BJ (cell line): ENCODE data around the gene ARHGAP9. TPM values are rescaled to one million over a fixed set of nuclear protein-coding genes. Genes with fewer than 3 reads are reported as not detected.
A peak's percentile ranks its signal among the peaks of the same experiment; 100 is the strongest.
"Not testable (repeated sequence)": the region's sequence is repeated elsewhere in the genome, so short reads cannot be mapped to it uniquely, and the experiment has no call there.

Source experiments
- CTCF ChIA-PET: fragments of 350-600 bp; formaldehyde crosslinking; extraction: SDS; loops from one replicate; lab custom pipeline; 2021; ENCODE audit warnings: antibody characterized with exemption, inconsistent platforms; lab: Yijun Ruan, JAX
- POLR2A ChIA-PET: fragments of 300-600 bp; sonication (Branson Sonifier 250); formaldehyde crosslinking; extraction: SDS; loops from one replicate; lab custom pipeline; 2021; ENCODE audit warnings: antibody characterized with exemption; lab: Charles Lee
- DNase-seq: peaks from one replicate; pipeline ENCODE4 v3.0.0-alpha.2; 2011; ENCODE audit warnings: low read depth
- H3K27me3 ChIP-seq: 2 replicates; pipeline ENCODE4 v1.6.0; 2011; ENCODE audit warnings: low read length; ENCODE audit not compliant: control insufficient read depth, insufficient read depth
- H3K36me3 ChIP-seq: 2 replicates; pipeline ENCODE4 v1.5.1; 2011; ENCODE audit warnings: low read length; ENCODE audit not compliant: control insufficient read depth, insufficient read depth
- H3K4me3 ChIP-seq: 2 replicates; pipeline ENCODE4 v1.5.1; 2011; ENCODE audit warnings: low read depth, mild to moderate bottlenecking, control low read depth, low read length
- polyA plus RNA-seq: library from polyadenylated mRNA; depleted of rRNA; stranded (reverse); fragments of >200 nt; gene quantifications from 2 replicates; pipeline ENCODE4 v1.2.3, GENCODE V29; 2011; rRNA removed
- small RNA-seq: library from RNA; depleted of rRNA; stranded (forward); fragments of <200 nt; gene quantifications from one replicate; pipeline ENCODE3, GENCODE V24; 2012; ENCODE audit warnings: low replicate concordance, low read depth; ENCODE audit not compliant: insufficient read length
- TF ChIP-seq, protein P1 (sequence below): IDR thresholded peaks from 2 replicates; pipeline ENCODE4 v1.5.1; 2011; ENCODE audit warnings: low read depth, mild to moderate bottlenecking, control low read depth, inconsistent platforms, low read length, moderate library complexity; ENCODE audit not compliant: insufficient read depth

ARHGAP9 gene
- polyA plus RNA-seq, 1 experiment, result 1.0 TPM

DNA sequence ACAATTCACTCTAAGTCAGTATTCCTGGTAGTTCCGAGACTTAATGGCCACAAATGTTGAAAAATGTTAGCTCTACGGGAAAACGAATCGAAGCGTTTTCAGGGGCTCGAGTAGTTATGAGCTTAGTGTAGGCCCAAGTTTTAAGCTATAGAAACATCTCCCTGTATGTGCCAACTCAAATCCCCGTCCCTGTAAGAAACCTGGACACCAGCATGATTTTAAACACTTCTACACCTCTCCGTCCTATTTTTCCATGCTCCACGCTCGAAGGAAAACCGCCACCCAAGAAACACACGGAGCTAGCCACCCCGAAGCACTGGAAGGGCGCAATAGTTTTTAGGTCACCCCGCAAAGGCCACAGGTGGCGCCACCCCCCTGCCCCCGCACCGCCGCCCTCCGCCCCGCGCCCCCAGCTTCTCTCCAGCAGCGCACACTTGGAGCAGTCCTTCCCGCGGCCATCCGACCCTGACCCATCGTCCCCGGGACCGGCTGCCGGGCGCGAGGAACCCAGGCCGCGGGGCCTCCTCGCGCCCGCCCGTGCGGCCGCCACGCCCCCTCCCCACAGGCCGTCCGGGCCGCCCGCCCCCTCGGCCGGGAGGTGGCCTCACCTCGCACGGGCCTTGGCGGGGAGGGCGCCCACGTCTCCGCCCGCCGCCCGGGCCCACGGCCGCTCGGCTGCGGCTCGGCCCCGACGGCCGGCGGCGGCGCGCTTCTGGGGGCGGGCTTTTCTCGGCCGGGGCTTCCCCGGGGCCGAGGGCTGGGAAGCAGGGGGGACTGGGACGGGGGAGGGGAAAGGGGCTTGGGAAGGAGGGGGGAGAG, 49.3 kb downstream of the ARHGAP9 start:
- DNase-seq, result no peak
- ChIA-PET CTCF (interaction anchor here (0.9 to 2.1 kb wide), 3 partner anchors 15 to 28 kb away, joined by 3 to 19 read pairs (median 3); no protein-coding TSS in a partner anchor), POLR2A (interaction anchor here (0.6 to 0.8 kb wide), 4 partner anchors 11 to 142 kb away, joined by 3 to 10 read pairs (median 3); no protein-coding TSS in a partner anchor)
- H3K27me3 ChIP-seq, result no peaks in the 10 kb centered on the region; the same call in 1 of the 2 replicates
- peak overlapping the region; percentile 55 for H3K4me3 ChIP-seq
- TF ChIP-seq, protein P1, sequence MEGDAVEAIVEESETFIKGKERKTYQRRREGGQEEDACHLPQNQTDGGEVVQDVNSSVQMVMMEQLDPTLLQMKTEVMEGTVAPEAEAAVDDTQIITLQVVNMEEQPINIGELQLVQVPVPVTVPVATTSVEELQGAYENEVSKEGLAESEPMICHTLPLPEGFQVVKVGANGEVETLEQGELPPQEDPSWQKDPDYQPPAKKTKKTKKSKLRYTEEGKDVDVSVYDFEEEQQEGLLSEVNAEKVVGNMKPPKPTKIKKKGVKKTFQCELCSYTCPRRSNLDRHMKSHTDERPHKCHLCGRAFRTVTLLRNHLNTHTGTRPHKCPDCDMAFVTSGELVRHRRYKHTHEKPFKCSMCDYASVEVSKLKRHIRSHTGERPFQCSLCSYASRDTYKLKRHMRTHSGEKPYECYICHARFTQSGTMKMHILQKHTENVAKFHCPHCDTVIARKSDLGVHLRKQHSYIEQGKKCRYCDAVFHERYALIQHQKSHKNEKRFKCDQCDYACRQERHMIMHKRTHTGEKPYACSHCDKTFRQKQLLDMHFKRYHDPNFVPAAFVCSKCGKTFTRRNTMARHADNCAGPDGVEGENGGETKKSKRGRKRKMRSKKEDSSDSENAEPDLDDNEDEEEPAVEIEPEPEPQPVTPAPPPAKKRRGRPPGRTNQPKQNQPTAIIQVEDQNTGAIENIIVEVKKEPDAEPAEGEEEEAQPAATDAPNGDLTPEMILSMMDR, result no peak
- H3K36me3 ChIP-seq, result no peaks in the 10 kb centered on the region; the same call in 1 of the 2 replicates

DNA sequence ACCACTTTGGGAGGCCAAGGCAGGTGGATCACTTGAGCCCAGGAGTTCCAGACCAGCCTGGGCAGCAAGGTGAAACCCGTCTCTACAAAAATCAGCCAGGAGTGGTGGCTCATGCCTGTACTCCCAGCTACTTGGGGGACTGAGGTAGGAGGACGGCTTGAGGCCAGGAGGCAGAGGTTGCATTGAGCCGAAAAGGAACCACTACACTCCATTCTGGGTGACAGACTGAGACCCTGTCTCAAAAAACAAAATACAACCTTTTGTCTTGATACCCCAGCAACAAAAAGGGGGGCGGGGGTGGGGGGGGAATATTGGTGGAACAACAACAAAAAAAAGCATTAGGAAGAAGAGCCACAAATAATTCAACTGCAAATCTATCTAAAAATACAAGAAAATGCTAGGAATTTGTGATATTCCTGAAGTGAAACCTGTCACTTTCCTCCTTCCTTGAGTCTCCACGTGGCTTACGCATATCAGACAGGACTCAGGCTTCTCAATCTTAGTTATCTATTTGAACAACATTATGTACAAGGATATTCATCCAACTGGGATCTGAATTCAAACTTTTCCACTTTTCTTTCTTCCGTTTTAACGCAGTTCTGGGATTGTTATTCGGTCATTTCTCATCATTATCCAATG, 50.1 kb downstream of the ARHGAP9 start:
- POLR2A ChIA-PET, result interaction anchor here (0.6 to 0.8 kb wide), 3 partner anchors 10 to 142 kb away, joined by 3 to 10 read pairs (median 3); no protein-coding TSS in a partner anchor
- TF ChIP-seq, protein P1, result no peak
- Histone ChIP-seq H3K36me3 (no peaks in the 10 kb centered on the region; the same call in 1 of the 2 replicates), H3K4me3 (peak overlapping the region; percentile 55), H3K27me3 (no peaks in the 10 kb centered on the region; the same call in 1 of the 2 replicates)
- DNase-seq, result no peak
- CTCF ChIA-PET, result interaction anchor here (1.0 to 2.1 kb wide), 2 partner anchors 23 to 29 kb away, joined by 3 to 19 read pairs; no protein-coding TSS in a partner anchor

DNA sequence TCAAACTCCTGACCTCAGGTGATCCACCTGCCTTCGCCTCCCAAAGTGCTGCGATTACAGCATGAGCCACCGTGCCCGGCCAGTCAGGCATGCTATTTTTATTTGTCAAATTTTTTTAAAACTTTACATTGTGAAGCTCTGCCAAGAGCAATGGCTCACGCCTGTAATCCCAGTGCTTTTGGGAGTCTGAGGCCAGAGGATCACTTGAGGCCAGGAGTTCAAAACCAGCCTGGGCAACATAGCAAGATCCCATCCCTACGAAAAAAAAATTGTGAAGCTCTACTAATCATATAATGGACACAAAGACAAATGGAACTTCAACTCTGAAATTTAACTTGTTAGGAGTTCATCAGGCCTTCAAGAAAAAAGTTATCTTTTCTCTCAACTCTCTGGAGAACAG, 50.7 kb downstream of the ARHGAP9 start:
- ChIA-PET CTCF (interaction anchor here (2.1 kb wide), 1 partner anchor 24 kb away, joined by 19 read pairs; no protein-coding TSS in a partner anchor), POLR2A (no interaction called here)
- H3K27me3 ChIP-seq, result no peaks in the 10 kb centered on the region
- DNase-seq, result no peak
- no peak overlapping the region for H3K4me3 ChIP-seq
- TF ChIP-seq, protein P1, result no peak
- H3K36me3 ChIP-seq, result no peaks in the 10 kb centered on the region; the same call in 1 of the 2 replicates

DNA sequence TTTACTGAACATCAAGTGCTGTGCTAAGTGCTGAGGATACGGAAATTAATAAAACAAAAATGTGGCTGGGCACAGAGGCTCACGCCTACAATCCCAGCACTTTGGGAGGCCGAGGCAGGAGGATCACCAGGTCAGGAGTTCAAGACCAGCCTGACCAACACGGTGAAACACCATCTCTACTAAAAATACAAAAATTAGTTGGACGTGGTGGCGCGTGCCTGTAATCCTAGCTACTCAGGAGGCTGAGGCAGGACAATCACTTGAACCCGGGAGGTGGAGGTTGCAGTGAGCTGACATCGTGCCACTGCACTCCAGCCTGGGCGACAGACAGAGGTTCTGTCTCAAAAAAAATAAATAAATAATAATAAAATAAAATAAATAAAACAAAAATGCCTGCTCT, 52.7 kb downstream of the ARHGAP9 start:
- POLR2A ChIA-PET, H3K36me3 ChIP-seq, DNase-seq, H3K27me3 ChIP-seq, H3K4me3 ChIP-seq: not testable (repeated sequence)
- CTCF ChIA-PET, result interaction anchor here (0.7 kb wide), 1 partner anchor 9 kb away, joined by 3 read pairs; no protein-coding TSS in a partner anchor

Small RNA genes within 50 kb of the gene (small RNA-seq; reads per million reads assigned to genes)
- gene MIR616, result not detected

Other genes starting within 250 kb of the ARHGAP9 start
- 0.12 and 0.48 TPM in 2 replicates for gene STAC3, start 228.7 kb downstream of the ARHGAP9 start, polyA plus RNA-seq
- 12.6 and 27.4 TPM in 2 replicates for gene R3HDM2, start 48.8 kb downstream of the ARHGAP9 start, polyA plus RNA-seq
- 0.09 TPM in 1 of 2 replicates, not detected in the other for gene INHBC, start 45.1 kb downstream of the ARHGAP9 start, polyA plus RNA-seq
- gene INHBE, start 24.6 kb downstream of the ARHGAP9 start, polyA plus RNA-seq, result 23.1 and 23.9 TPM in 2 replicates
- 5.9 and 9.0 TPM in 2 replicates for gene GLI1, start 20.1 kb downstream of the ARHGAP9 start, polyA plus RNA-seq
- gene MARS1, start 8.2 kb upstream of the ARHGAP9 start, polyA plus RNA-seq, result 280 and 378 TPM in 2 replicates
- 65.4 and 78.1 TPM in 2 replicates for gene DDIT3, start 40.6 kb upstream of the ARHGAP9 start, polyA plus RNA-seq
- 5.6 and 8.3 TPM in 2 replicates for gene MBD6, start 43.0 kb upstream of the ARHGAP9 start, polyA plus RNA-seq
- gene DCTN2, start 67.3 kb upstream of the ARHGAP9 start, polyA plus RNA-seq, result 133 and 167 TPM in 2 replicates
- 0.50 and 0.64 TPM in 2 replicates for gene KIF5A, start 70.2 kb upstream of the ARHGAP9 start, polyA plus RNA-seq
- 24.3 and 30.1 TPM in 2 replicates for gene PIP4K2C, start 111.3 kb upstream of the ARHGAP9 start, polyA plus RNA-seq
- 18.7 and 26.0 TPM in 2 replicates for gene DTX3, start 125.0 kb upstream of the ARHGAP9 start, polyA plus RNA-seq
- 18.0 and 26.0 TPM in 2 replicates for gene ARHGEF25, start 131.6 kb upstream of the ARHGAP9 start, polyA plus RNA-seq
- 1.2 and 2.7 TPM in 2 replicates for gene B4GALNT1, start 153.3 kb upstream of the ARHGAP9 start, polyA plus RNA-seq
- gene OS9, start 214.3 kb upstream of the ARHGAP9 start, polyA plus RNA-seq, result 312 and 415 TPM in 2 replicates